ENCODE results near the gene EFCAB8.

DNA sequence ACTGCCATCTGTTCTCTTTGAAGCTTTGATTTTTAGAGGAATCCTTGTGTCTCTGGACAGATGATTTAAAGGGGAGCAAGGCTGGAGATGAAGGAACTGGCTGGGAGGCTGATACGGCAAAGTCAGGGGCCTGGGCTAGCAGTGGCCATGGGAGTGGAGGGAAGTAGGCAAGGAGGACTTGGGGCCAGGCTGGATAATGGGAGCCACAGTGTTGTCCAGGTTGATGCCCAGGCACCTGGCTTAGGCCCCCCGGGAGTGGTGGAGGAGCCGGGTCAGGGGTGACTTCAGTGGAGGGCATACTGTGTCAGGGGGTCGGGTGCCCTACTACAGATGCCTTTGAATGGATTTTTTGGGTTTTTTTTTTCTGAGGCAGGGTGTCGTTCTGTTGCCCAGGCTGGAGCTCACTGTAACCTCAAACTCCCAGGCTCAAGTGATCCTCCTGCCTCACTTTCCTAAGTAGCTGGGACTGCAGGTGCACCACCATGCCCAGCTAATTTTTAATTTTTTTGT, 45.0 kb downstream of the EFCAB8 start:
- no peak for TF ChIP-seq CTCF (IDR thresholded peaks at IDR 0.05; ENCODE audit: low read length)
- no peak for TF ChIP-seq EZH2 (IDR thresholded peaks at IDR 0.05; ENCODE audit: borderline replicate concordance, low read length)
